Mesenchymal stem cell (in vitro differentiated cells and primary cell): ENCODE data around the gene PRR36.
"Not testable (repeated sequence)": the region's sequence is repeated elsewhere in the genome, so short reads cannot be mapped to it uniquely, and the experiment has no call there.

Source experiments
- DNase-seq: peaks from one replicate; pipeline ENCODE4 v3.0.0-alpha.2; 2013
- H2AFZ ChIP-seq: one replicate; pipeline ENCODE4 v1.6.1; 2013; ENCODE audit warnings: low read depth, mild to moderate bottlenecking, control low read depth, inconsistent platforms, low read length, moderate library complexity
- H2AK5ac ChIP-seq: 2 replicates; pipeline ENCODE4 v1.6.1; 2013; ENCODE audit warnings: low read length, moderate library complexity, mild to moderate bottlenecking, inconsistent platforms; ENCODE audit not compliant: severe bottlenecking
- H2BK120ac ChIP-seq: one replicate; pipeline ENCODE4 v1.6.1; 2013; ENCODE audit warnings: low read depth, mild to moderate bottlenecking, inconsistent platforms, low read length, moderate library complexity
- H2BK12ac ChIP-seq, 2 experiments: one replicate each; pipeline ENCODE4 v1.6.1; 2013; ENCODE audit warnings: inconsistent platforms in 2 of 2, low read length in 2 of 2, mild to moderate bottlenecking in 2 of 2, moderate library complexity in 2 of 2, control low read depth in 1 of 2
- H2BK15ac ChIP-seq: one replicate; pipeline ENCODE4 v1.6.1; 2013; ENCODE audit warnings: mild to moderate bottlenecking, low read depth, inconsistent platforms; ENCODE audit not compliant: poor library complexity, severe bottlenecking
- H2BK5ac ChIP-seq: 2 replicates; pipeline ENCODE4 v1.6.1; 2013; ENCODE audit warnings: low read depth, mild to moderate bottlenecking, low read length, control low read depth, inconsistent platforms; ENCODE audit not compliant: poor library complexity, severe bottlenecking
- H3K14ac ChIP-seq, 2 experiments: one replicate each; pipeline ENCODE4 v1.6.1; 2013; ENCODE audit warnings: inconsistent platforms in 2 of 2, low read length in 2 of 2, control low read depth in 1 of 2, mild to moderate bottlenecking in 1 of 2, moderate library complexity in 1 of 2
- H3K18ac ChIP-seq, 2 experiments: one replicate each; pipeline ENCODE4 v1.6.1; 2013; ENCODE audit warnings: inconsistent platforms in 2 of 2, low read length in 2 of 2, control low read depth in 1 of 2, low read depth in 1 of 2, mild to moderate bottlenecking in 1 of 2
- H3K23ac ChIP-seq, 2 experiments: one replicate each; pipeline ENCODE4 v1.6.1; 2013; ENCODE audit warnings: inconsistent platforms in 2 of 2, low read length in 2 of 2, mild to moderate bottlenecking in 2 of 2, moderate library complexity in 2 of 2, control low read depth in 1 of 2
- H3K27ac ChIP-seq: 2 replicates; pipeline ENCODE4 v1.5.1; 2013; ENCODE audit warnings: mild to moderate bottlenecking, moderate library complexity, low read length, control low read depth, inconsistent platforms; ENCODE audit not compliant: poor library complexity, severe bottlenecking
- H3K27me3 ChIP-seq, 2 experiments: 2 replicates each; pipeline versions ENCODE4 v1.6.1 to v1.7.0; 2013; ENCODE audit warnings: low read length in 2 of 2, mild to moderate bottlenecking in 2 of 2, moderate library complexity in 2 of 2, control low read depth in 1 of 2, inconsistent platforms in 1 of 2; ENCODE audit not compliant: control insufficient read depth in 1 of 2, insufficient read depth in 1 of 2
- H3K36me3 ChIP-seq, 2 experiments: 2 replicates each; pipeline versions ENCODE4 v1.6.1 to v1.7.0; 2013; ENCODE audit warnings: low read length in 2 of 2, control low read depth in 1 of 2, inconsistent platforms in 1 of 2, low read depth in 1 of 2, mild to moderate bottlenecking in 1 of 2; ENCODE audit not compliant: insufficient read depth in 2 of 2, control insufficient read depth in 1 of 2
- H3K4ac ChIP-seq, 2 experiments: one replicate each; pipeline ENCODE4 v1.6.1; 2013; ENCODE audit warnings: inconsistent platforms in 2 of 2, low read length in 2 of 2, mild to moderate bottlenecking in 2 of 2, moderate library complexity in 2 of 2, control low read depth in 1 of 2, low read depth in 1 of 2
- H3K4me1 ChIP-seq: 2 replicates; pipeline ENCODE4 v1.6.1; 2013; ENCODE audit warnings: low read depth, low read length, control low read depth; ENCODE audit not compliant: control insufficient read depth, insufficient read depth
- H3K4me2 ChIP-seq: 2 replicates; pipeline ENCODE4 v1.6.1; 2013; ENCODE audit warnings: low read length, mild to moderate bottlenecking, inconsistent platforms; ENCODE audit not compliant: poor library complexity, severe bottlenecking
- H3K4me3 ChIP-seq, 2 experiments: 2 replicates each; pipeline versions ENCODE4 v1.5.1 to v1.7.0; 2013; ENCODE audit warnings: low read length in 2 of 2, mild to moderate bottlenecking in 2 of 2, control low read depth in 1 of 2, low read depth in 1 of 2; ENCODE audit not compliant: insufficient read depth in 1 of 2
- H3K79me1 ChIP-seq: replicated peaks from 2 replicates; pipeline ENCODE4 v1.6.1; 2013; ENCODE audit warnings: mild to moderate bottlenecking, control low read depth, low read length, inconsistent platforms; ENCODE audit not compliant: poor library complexity, severe bottlenecking
- H3K9ac ChIP-seq: 2 replicates; pipeline ENCODE4 v1.7.0; 2013; ENCODE audit warnings: mild to moderate bottlenecking, low read length, moderate library complexity
- H3K9me3 ChIP-seq: 2 replicates; pipeline ENCODE4 v1.7.0; 2013; ENCODE audit warnings: mild to moderate bottlenecking, low read length; ENCODE audit not compliant: control insufficient read depth
- H4K8ac ChIP-seq: one replicate; pipeline ENCODE4 v1.6.1; 2013; ENCODE audit warnings: inconsistent platforms, mild to moderate bottlenecking, low read length, moderate library complexity
- H4K91ac ChIP-seq: one replicate; pipeline ENCODE4 v1.6.1; 2013; ENCODE audit warnings: mild to moderate bottlenecking, low read length, inconsistent platforms
- WGBS: methylation state at CpG from one replicate; pipeline ENCODE4 v1.1.7; 2013; ENCODE audit warnings: mixed read lengths; 5-methylcytosine and 5-hydroxymethylcytosine counted together

The PRR36 gene

GRCh38 chr19:7859087-7859486 lies 15.1 kb downstream of the PRR36 start:
- not testable (repeated sequence) for H2BK12ac ChIP-seq, H2BK5ac ChIP-seq, H2AK5ac ChIP-seq, H3K27ac ChIP-seq, H4K8ac ChIP-seq, H4K91ac ChIP-seq, H2BK15ac ChIP-seq, H3K9me3 ChIP-seq, H3K4me2 ChIP-seq, H2AFZ ChIP-seq, DNase-seq, H3K27me3 ChIP-seq, H3K9ac ChIP-seq, H3K4ac ChIP-seq, H3K18ac ChIP-seq, H3K23ac ChIP-seq, H3K4me3 ChIP-seq, H2BK120ac ChIP-seq, H3K79me1 ChIP-seq, H3K14ac ChIP-seq
- Histone ChIP-seq H3K36me3 (peaks cover 0 to 39% of the 10 kb centered on the region in 2 experiments), H3K4me1 (peaks cover 18% of the 10 kb centered on the region)
- WGBS = 96% methylated on average over 8 of the region's 8 CpGs

- peaks cover 0 to 30% of the 10 kb centered on the region in 2 experiments for H3K36me3 ChIP-seq
- no peak overlapping the region for H2BK120ac ChIP-seq
- H3K27ac ChIP-seq = no peak overlapping the region
- H3K14ac ChIP-seq = no peak overlapping the region
- DNase-seq = peak; percentile 22
- H3K4me2 ChIP-seq = no peak overlapping the region
- H2BK15ac ChIP-seq = no peak overlapping the region
- no peak overlapping the region for H2AK5ac ChIP-seq
- no peak overlapping the region for H4K91ac ChIP-seq
- H3K79me1 ChIP-seq = no peaks in the 10 kb centered on the region
- H3K4me1 ChIP-seq = peaks cover 20% of the 10 kb centered on the region
- H3K4me3 ChIP-seq = no peak overlapping the region
- H3K9me3 ChIP-seq = no peaks in the 10 kb centered on the region
- no peak overlapping the region for H2BK5ac ChIP-seq
- H3K9ac ChIP-seq = no peak overlapping the region
- H3K4ac ChIP-seq = no peak overlapping the region
- no peak overlapping the region for H4K8ac ChIP-seq
- H2AFZ ChIP-seq = no peak overlapping the region
- 16% methylated on average over 29 of the region's 29 CpGs for WGBS
- no peak overlapping the region for H2BK12ac ChIP-seq
- no peak overlapping the region for H3K23ac ChIP-seq
- peaks cover 0 to 6% of the 10 kb centered on the region in 2 experiments for H3K27me3 ChIP-seq
- no peak overlapping the region for H3K18ac ChIP-seq
Observed at GRCh38 chr19:7858109-7858770, 15.9 kb downstream of the PRR36 start.

GRCh38 chr19:7857727-7858108 lies 16.5 kb downstream of the PRR36 start:
- Histone ChIP-seq H3K9me3 (no peaks in the 10 kb centered on the region), H3K4me3 (no peak overlapping the region), H3K79me1 (no peaks in the 10 kb centered on the region), H2AFZ (no peak overlapping the region), H4K91ac (no peak overlapping the region), H3K27me3 (peaks cover 0 to 6% of the 10 kb centered on the region in 2 experiments), H3K9ac (no peak overlapping the region), H3K4me1 (peaks cover 15% of the 10 kb centered on the region), H2BK12ac (no peak overlapping the region), H2AK5ac (no peak overlapping the region), H3K4me2 (no peak overlapping the region), H3K18ac (no peak overlapping the region), H2BK15ac (no peak overlapping the region), H3K14ac (no peak overlapping the region), H2BK5ac (no peak overlapping the region), H3K4ac (no peak overlapping the region), H3K36me3 (peaks cover 0 to 28% of the 10 kb centered on the region in 2 experiments), H3K23ac (no peak overlapping the region), H3K27ac (no peak overlapping the region), H2BK120ac (no peak overlapping the region), H4K8ac (no peak overlapping the region)
- WGBS = 66% methylated on average over 8 of the region's 8 CpGs
- DNase-seq = no peak

GRCh38 chr19:7856679-7857663 lies 17.2 kb downstream of the PRR36 start:
- Histone ChIP-seq H2BK15ac (no peak overlapping the region), H4K8ac (no peak overlapping the region), H2AK5ac (no peak overlapping the region), H3K23ac (no peak overlapping the region), H3K4me2 (no peak overlapping the region), H2BK120ac (no peak overlapping the region), H2BK5ac (no peak overlapping the region), H3K4ac (no peak overlapping the region), H2BK12ac (no peak overlapping the region), H3K9me3 (no peaks in the 10 kb centered on the region), H4K91ac (no peak overlapping the region), H3K9ac (no peak overlapping the region), H3K18ac (no peak overlapping the region), H3K36me3 (peaks cover 0 to 30% of the 10 kb centered on the region in 2 experiments), H3K4me1 (peaks cover 11% of the 10 kb centered on the region), H3K14ac (no peak overlapping the region), H3K27me3 (peaks cover 0 to 6% of the 10 kb centered on the region in 2 experiments), H3K4me3 (no peak overlapping the region), H2AFZ (no peak overlapping the region), H3K27ac (no peak overlapping the region), H3K79me1 (no peaks in the 10 kb centered on the region)
- WGBS = 81% methylated on average over 33 of the region's 38 CpGs
- DNase-seq = no peak
